NCI-H748 treated with DMSO at 0.1 percent for 48 hours (cell line): Measurements from ENCODE around the gene CLCN3.
"Not testable (repeated sequence)": the region's sequence is repeated elsewhere in the genome, so short reads cannot be mapped to it uniquely, and the experiment has no call there.

Experiments
- DNase-seq: peaks from one replicate; lab custom pipeline; 2025; lab: John Stamatoyannopoulos, UW

Gene CLCN3

DNA sequence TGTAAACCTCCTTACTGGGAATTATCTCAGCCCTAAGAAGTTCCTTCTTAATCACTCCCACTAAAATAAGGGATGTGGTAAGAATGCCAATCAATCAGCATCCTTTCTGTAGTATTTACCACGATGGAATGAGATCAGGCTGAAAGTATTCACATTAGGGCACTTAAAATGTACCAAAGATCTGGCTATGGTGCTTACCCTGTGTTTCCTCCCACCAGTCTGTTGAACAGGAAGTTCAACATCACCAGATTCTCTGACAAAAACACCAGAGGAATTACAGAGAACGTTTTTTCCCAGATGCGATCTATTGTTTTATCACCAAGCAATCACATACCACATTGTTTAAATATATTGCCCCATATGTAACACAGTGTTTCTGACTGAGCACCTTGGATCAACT is 2.1 kb upstream of the CLCN3 start:
- DNase-seq = no peak

DNA sequence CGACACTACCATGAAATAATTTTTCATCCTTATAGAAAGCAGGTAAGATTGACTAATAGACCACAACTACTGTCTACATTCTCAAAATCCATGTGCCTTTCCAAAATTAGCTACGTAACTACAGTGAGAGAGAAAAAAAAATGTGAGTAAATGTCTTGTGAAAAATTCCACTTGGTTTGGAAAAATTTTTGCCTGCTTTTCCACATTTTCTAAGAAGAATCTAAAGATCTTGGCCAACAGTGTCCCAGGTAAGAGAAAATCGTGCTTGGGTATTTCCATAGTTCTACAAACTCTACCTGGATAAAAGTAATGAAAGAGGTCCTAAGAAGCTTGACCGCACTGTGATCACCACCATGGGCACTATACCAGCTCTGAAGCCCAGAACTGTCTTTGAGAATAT is 1.4 kb upstream of the CLCN3 start:
- DNase-seq = no peak

DNA sequence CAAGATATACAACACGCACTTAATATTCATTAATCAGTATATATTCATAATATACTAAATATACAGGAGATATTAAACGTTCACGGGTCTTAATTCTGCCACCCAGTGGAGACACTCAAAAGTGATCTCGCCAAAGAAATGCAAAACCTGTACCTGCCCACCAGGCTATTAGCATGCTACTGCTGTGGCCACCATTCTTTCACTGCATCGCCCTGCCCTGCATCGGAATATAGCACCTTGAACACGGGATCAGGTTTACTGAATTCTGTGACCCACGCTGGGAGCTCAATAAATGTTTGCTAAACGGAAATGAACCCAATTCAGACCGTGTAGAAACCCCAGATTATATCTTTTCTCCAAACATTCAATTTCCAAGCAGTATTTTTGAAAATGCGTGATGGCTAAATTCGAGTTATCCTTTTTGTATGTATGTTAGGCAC is 840 bp upstream of the CLCN3 start:
- peak; percentile 42 for DNase-seq

DNA sequence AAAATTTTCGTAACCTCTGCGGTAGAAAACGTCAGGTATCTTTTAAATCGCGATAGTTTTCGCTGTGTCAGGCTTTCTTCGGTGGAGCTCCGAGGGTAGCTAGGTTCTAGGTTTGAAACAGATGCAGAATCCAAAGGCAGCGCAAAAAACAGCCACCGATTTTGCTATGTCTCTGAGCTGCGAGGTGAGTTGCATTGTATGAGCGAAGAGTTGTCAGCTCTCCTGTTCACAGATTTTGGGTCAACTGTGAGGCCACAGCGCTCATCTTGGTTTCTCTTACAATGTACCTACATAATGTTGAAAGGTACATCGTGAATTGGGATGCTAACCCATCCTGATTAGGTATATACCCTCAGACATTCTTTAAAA is 486 bp downstream of the CLCN3 start:
- peak; percentile 9 for DNase-seq

DNA sequence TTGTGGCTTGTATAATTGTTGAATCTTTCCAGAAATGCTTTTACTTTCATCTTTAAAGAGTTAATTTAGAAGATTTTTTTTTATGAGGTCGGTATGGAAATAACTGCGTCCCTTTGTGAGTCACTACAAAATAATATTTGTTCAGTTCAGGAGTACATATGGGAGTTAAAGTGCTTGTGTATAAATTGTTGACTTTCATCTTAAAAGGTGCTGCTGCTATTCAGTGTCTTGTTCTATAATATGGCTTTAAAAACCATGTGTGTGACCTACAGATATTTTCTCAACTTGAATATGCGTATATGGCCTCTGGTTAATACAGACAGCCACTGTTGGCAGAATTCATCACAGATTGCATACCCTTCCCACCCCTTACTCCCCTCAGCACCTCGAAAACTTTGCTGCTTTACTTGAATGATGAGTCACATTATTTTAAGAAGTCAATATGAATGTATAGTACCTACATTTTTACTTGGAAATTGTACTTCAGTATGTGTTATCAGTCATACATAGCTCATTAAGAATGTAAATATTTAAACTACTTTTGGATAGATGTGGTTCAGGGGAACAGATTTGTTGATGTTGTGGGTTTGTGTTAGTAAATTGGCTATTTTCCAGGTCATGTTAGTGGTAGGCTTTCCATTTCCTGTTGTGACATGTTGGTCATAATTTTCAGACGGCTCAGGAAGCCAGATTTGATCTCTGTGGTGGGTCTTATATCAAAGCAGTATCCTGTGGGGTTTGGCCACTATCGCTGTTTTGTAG is 1.5 kb downstream of the CLCN3 start:
- peak; percentile 16 for DNase-seq

DNA sequence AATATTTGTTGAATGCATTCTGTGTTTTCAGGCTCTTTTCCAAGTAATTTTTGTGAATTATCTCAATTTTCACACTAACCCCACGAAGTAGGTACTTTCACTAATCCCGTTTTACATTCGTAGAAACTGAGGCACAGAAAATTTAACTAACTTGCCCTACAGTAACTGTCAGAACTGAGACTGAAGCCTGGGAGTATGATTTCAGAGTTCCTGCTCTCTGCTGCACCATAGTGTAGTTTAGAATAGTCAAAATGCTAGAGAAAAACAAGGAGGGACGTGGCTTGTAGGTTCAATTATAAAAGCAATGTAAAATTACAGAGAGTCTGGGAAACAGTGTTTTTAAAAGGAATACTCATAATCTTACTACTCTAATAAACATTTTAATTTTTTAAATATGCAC is 2.2 kb downstream of the CLCN3 start:
- DNase-seq = no peak

DNA sequence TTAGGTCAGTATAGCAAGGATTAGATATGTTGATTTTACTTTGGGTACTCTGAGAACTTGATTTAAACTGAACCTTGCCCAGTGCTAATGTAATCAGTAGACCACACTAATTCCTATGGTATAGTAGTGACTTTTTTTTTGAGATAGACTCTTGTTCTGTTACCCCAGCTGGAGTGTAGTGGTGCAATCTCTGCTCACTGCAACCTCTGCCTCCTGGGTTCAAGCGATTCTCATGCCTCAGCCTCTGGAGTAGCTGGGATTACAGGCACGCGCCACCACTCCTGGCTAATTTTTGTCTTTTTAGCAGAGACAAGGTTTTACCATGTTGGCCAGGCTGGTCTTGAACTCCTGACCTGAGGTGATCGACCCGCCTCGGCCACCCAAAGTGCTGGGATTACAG is 3.6 kb downstream of the CLCN3 start:
- not testable (repeated sequence) for DNase-seq

DNA sequence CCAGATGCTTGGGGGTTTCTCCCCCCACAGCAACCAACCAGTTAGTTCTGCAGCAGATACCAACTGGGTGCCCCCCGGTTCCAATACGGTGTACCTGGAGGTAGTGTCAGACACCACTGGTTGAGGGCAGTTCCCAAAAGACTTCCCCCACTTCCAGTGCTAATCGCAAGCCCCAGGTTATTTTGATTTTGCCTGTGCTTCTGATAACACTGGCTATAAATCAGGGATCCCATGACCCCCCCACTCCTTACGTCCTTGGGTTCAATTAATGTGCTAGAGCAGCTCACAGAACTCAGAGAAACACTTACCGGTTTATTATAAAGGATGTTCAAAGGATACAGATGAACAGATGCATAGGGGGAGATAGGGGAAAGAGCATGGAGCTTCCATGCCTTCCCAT is 5.5 kb downstream of the CLCN3 start:
- no peak for DNase-seq

DNA sequence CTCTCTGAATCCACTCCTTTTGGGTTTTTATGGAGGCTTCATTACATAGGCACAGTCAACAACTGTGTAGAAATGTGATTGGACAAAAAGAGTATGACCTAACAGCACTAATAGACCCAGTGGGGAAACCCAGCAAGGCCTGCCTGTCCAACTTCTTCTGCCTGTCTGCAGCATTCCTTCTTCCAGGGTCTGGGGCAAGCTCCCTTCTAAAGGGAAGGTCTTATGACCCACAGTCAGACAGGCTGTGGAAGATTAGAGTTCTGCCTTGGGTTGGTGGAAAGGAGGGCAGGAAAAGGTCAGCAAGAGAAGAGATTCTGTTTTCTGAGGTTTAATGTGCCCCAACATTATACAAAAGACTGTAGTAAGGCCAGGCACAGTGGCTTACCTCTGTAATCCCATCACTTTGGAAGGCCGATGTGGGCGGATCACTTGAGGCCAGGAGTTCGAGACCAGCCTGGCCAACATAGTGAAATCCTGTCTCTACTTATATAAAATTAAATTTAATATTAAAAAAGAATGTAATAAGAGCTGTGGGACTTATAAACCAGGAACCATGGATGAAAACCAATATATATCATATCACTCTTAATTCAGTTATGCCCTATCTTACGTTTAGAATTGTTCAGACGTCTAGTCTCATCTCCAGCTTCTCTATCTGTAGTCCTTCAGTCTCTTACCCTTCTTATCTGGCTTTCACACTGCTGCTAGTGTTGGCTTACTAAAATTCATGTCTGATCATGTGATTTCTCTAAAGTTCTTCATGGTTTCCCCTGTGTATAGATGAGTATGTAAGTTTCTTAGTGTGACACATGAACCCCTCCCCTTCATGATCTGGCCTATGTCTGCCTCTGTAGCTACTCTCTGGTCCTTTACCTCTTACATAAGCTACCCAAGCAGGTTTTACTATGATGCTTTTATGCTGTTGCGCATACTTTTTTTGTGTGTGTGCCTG is 6.2 kb downstream of the CLCN3 start:
- DNase-seq = no peak

DNA sequence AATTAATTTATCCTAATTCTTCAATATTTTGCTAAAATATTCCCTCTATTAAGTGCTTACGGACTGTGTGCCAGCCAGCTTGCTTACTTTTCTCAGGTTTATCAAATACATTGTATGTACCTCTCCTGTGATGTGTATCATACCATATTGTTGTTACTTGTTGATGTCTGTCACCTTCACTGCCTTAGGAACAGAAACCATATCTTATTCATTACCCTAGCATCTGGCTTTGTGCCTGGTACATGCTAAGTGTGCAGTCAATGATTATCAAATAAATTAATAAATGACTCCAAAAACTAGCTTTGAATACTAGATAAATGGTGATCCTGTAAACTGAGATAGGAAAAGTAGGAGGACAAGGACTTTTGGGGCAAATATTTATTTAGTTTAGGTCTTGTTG is 6.9 kb downstream of the CLCN3 start:
- DNase-seq = no peak

DNA sequence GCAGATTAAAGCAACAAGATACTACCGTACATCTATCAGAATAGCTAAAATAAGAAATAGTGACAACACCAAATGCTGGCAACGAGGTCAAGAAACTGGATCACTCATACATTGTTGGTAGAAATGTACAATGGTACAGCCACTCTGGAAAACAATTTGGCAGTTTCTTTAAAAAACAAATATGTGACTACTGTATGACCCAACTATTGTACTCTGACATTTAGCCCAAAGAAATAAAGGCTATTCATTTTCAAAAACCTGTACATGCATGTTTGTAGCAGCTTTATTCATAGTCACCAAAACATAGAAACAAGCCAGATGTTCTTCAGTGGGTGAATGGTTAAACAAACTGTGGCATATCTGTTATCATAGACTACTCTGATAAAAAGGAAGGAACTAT is 8.2 kb downstream of the CLCN3 start:
- no peak for DNase-seq

DNA sequence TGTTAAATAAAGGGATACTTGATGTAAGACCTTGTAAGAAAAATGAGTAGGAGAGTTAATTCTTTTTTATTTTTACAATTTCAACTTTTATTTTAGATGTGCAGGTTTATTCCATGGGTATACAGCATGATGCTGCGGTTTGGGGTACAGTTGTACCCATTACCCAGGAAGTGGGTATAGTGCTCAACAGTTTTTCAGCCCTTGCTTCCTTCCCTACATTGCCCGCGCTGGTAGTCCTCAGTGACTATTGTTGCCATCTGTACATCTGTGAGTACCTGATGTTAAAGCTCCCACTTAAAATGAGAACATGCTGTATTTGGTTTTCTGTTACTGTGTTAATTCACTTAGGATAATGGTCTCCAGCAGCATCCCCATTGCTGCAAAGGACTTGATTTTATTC is 9.7 kb downstream of the CLCN3 start:
- no peak for DNase-seq

DNA sequence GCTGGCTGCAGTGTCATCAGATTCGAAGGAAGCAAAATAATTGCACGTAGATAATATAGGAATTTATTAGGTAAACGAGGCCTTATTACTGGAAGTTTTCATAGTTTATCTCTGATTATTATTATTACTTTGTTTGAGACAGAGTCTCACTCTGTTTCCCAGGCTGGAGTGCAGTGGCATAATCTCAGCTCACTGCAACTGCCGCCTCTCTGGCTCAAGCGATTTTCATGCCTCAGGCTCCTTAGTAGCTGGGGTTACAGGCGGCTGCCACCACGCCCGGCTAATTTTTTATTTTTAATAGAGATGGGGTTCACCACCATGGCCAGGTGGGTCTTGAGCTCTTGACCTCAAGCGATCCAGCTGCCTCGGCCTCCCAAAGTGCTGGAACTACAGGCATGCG is 12.5 kb downstream of the CLCN3 start:
- no peak for DNase-seq

DNA sequence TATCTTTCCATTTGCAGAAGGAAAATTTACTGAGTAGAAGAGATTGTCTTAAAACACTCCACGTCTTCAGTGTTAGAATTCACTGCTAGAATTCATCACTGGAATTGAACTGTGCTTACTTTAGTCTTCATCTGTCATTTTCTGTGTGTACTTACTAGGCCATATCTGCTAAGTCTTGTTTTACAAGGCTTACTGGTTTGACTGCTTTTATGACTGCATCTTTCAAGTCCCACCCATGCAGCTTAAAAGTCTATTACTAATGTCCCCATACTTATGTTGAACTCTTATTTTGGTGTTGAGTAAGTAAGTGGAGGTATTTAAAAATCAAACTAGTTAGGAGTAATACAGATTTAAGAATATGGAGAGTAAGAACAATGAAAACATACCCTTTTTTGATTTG is 14.6 kb downstream of the CLCN3 start:
- no peak for DNase-seq

DNA sequence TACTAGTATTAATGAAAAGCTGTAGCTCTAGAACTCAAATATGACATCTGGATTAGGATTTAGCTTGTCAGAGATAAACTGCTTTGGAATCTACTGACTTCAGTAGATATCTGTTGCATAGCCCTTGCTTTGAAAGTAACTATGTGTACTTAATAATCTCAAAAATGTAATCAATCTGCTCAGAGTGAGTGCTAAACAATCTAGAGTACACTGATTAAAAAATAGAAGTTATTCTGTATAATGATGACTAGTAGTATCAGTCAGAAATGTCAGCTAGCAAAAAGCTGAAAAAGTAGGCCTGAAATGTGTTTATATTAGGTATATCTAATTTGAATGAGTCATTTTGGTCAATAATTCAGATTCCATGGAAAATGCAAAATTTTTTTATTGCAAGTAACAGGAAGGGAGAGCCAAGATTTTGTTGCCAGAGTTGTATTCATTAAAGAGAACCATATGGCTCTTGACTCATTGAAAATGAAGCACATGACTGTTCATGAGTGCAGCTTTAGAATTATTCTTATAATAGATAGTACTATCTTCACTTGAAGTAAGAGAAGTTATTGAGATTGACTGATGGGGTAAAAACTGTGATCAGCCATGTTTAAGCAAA is 20.0 kb downstream of the CLCN3 start:
- DNase-seq = no peak

DNA sequence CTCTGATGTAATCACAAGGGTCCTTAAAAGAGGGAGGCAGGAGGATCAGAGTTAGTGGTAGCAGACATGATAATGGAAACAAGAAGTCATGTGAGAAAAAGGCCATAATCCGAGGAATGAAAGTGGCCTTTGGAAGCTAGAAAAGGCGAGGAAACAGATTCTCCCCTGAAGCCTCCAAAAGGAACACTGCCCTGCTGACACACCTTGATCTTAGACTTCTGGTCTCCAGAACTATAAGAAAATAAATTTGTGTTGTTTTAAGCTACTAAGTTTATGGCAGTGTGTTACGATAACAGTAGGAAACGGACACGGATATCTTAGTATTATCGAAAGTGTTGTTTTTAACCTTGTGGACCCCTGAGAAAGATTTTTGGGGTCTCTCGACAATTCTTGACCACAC is 24.4 kb downstream of the CLCN3 start:
- DNase-seq = no peak

DNA sequence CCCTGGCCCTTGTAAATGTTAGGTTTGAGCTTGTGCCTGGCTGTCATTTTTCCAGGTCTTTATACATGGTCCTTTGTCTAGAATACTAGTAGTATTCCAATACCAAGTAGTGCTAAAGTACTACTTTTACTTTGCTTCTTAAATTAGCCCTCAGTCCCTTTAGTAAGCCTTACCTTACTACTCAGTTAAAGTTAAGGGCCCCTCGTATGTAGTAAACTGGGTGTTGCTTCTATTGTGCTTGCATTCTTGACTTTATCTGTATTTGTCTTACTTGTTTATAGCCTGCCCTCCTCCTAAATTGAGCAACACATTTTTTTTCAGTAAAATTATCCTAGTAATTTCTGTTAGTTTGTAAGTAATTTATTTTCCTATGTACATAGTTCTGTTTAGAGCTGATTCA is 25.2 kb downstream of the CLCN3 start:
- DNase-seq = no peak

DNA sequence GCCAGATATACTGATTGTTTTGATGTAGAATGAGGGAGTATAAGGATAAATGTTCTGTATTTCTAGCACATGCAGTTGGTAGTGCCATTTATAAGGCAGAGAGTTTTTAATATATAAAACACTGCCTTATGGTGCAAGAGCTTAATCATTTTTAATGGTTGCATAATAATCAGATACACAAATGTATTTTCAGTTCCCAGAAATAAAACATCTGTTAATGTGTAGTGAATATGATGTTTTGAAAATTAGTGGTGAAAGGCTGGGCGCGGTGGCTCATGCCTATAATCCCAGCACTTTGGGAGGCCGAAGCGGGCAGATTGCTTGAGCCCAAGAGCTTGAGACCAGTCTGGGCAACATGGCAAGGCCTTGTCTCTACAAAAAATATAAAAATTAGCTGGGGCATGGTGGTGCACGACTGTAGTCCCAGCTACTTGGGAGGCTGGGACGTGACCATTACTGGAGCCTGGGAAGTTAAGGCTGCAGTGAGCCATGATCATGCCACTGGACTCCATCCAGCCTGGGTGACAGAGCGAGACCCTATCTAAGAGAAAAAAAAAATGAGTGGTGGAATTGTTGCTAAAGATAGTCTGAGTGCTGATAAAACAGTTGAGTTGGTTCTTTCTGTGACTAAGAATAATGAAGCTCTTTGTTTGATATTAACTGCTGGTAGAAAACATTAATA is 29.3 kb downstream of the CLCN3 start:
- DNase-seq = no peak

DNA sequence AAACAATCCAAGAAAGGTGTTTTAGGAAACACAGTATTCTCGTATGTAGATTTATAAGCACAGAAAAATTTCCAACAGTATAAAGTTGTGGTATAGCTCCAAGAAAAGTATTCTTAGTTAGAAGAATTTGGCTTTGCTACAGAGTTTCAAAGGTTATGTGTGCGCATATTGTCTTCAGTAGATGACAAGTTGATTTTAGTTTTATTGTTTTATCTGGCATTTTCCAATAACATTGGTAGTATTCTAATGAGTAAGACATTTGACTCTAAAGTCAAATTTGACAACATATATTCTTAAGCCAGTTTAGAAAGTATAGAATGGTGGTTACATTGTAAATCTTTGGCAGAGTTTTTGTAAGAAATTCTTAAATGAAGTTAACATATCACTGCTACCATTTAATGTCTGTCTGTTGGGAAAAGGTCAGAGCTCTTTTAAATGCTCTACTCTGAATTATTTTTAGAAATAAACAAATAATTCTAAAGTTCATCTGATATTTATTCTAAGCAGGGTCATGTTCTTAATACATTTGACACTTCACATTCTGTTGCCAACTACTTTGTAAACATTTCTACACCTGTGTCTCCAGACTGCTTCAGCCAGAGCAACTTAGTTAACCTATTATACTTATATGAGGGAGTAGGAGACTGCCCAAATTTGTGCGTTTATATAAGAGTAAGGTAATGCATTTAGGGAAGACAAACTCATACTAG is 30.0 kb downstream of the CLCN3 start:
- DNase-seq = no peak

DNA sequence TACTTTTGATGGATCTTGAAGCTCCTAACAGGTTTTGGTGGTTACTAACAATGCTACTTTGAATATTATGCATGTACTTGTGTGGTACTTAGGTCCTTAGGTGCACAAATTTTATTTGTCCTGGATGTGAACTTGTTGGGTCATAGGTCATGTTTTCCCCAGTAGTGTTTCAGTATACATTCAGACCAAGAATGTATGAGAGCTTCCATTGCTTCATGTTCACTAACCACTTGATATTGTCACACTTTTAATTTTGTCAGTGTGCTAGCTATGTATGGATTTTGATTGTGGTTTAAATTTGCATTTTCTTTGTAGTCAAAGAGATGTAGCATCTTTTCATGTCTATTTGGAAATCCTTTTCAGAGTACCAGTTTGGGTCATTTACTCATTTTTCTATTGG is 32.2 kb downstream of the CLCN3 start:
- no peak for DNase-seq

DNA sequence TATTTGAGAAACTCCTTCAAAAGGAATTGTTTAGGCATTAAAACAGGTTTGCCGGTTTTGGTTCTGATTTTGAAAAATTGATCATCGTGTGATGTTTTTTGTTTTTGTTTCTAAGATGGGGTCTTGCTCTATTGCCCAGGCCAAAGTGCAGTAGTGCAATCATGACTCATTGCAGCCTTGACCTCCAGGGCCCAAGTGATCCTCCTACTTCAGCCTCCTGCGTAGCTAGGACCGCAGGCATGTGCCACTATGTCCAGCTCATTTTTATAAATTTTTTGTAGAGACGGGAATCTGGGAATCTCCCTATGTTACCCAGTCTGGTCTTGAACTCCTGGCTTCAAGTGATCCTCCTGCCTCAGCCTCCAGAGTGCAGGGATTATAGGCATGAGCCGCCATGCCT is 35.0 kb downstream of the CLCN3 start:
- DNase-seq = no peak
